Measurements from ENCODE around the gene USH2A.

GRCh38 chr1:215793180-215793579 lies 630.1 kb downstream of the USH2A start:
- no peak for TF ChIP-seq CTCF (IDR thresholded peaks at IDR 0.05)
- no peak for TF ChIP-seq POLR2A (IDR thresholded peaks at IDR 0.05)
- TF ChIP-seq POLR2AphosphoS5 (IDR thresholded peaks at IDR 0.05) = no peak
